SK-N-MC (cell line): Measurements from ENCODE around the gene ZMIZ1.

Experiments used
- DNase-seq: peaks from one replicate; pipeline ENCODE4 v3.0.0-alpha.2; 2011; ENCODE audit warnings: low read depth, low spot score
- H3K27ac ChIP-seq: fragments of 200-600 bp; sonication (generic); 2 replicates; pipeline ENCODE4 v1.5.1; 2016; ENCODE audit warnings: mixed run types
- H3K36me3 ChIP-seq: fragments of 200-600 bp; sonication (generic); 2 replicates; pipeline ENCODE4 v1.6.1; 2017; ENCODE audit warnings: antibody characterized with exemption, low read length, mixed read lengths; ENCODE audit not compliant: insufficient read depth
- H3K4me3 ChIP-seq: fragments of 200-600 bp; sonication (generic); 2 replicates; pipeline ENCODE4 v1.5.1; 2016
- H3K9ac ChIP-seq: fragments of 200-600 bp; sonication (generic); 2 replicates; pipeline ENCODE4 v1.8.0; 2017; ENCODE audit warnings: mixed run types, mixed read lengths; ENCODE audit not compliant: insufficient read length
- H3K9me3 ChIP-seq: fragments of 200-600 bp; sonication (generic); 2 replicates; pipeline ENCODE4 v1.6.1; 2017; ENCODE audit warnings: low read depth, mild to moderate bottlenecking, antibody characterized with exemption, low read length, moderate library complexity, mixed read lengths
- EZH2 ChIP-seq: fragments of 200-600 bp; sonication (generic); IDR thresholded peaks from one replicate; pipeline ENCODE4 v1.6.1; 2017; ENCODE audit warnings: antibody characterized with exemption
- FOXP2 ChIP-seq: optimal IDR thresholded peaks from 2 replicates; pipeline ENCODE3; 2011; ENCODE audit warnings: mild to moderate bottlenecking, moderate library complexity; ENCODE audit not compliant: insufficient read depth; ENCODE audit errors: extremely low read length, control extremely low read depth
- POLR2AphosphoS5 ChIP-seq: IDR thresholded peaks from 2 replicates; pipeline ENCODE4 v1.6.1; 2012; ENCODE audit warnings: mild to moderate bottlenecking, low read depth, low read length, borderline replicate concordance

Gene ZMIZ1

DNA sequence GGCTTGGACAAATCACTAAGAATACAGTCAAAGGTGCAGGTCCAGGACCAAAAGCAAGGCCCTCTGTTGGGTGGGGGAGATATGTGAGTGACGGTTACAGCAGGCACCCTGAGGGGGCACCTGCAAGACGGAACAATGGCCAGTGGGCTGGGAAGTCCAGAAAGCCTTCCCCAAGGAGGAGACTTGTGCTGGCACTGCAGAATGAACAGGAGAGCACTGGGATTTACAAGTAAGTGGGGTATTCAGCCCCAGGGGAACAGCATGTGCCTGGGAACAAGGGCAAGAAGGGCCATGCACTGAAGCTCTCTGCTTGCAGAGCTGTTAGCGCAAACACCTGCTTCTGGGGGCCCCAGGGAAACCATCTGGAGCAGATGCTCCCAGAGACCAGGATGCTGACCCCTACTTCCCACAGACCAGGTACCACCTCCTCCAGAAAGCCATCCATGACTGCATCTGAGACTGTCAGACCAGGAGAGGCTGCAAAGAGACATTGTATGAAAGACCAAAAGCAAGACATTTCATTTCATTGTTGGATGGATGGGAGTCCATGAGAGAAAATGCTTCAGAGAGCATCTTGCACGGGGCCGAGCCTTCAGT lies 24.6 kb upstream of the ZMIZ1 start:
- H3K27ac ChIP-seq: no peak overlapping the region
- H3K4me3 ChIP-seq: no peak overlapping the region
- no peak for TF ChIP-seq EZH2
- TF ChIP-seq FOXP2: no peak
- TF ChIP-seq POLR2AphosphoS5: no peak
- no peaks in the 10 kb centered on the region for H3K36me3 ChIP-seq
- DNase-seq: no peak
- no peaks in the 10 kb centered on the region for H3K9me3 ChIP-seq
- no peak overlapping the region for H3K9ac ChIP-seq

DNA sequence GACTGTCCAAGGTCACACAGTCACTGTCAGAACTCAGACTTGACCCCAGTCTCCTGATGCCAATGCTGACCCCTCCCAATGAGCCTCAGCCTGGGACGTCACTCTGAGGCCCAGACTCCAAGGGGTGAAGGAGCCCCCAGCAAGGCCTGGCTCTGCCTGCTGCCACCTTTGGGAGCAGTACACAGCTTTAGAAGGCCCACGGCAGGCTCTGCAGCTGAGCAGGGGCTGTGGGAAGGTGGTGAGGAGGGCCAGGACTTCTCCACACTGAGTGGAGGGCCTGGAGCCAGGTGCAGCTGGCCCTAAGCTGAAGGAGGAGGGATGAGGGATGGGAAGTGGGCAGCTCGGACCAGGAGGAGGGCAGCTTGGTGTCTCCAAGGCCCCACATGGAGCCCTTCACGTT lies 23.9 kb upstream of the ZMIZ1 start:
- no peak overlapping the region for H3K27ac ChIP-seq
- no peak overlapping the region for H3K9ac ChIP-seq
- no peaks in the 10 kb centered on the region for H3K9me3 ChIP-seq
- no peak for DNase-seq
- H3K4me3 ChIP-seq: no peak overlapping the region
- no peak for TF ChIP-seq FOXP2
- no peak for TF ChIP-seq EZH2
- no peak for TF ChIP-seq POLR2AphosphoS5
- H3K36me3 ChIP-seq: no peaks in the 10 kb centered on the region

DNA sequence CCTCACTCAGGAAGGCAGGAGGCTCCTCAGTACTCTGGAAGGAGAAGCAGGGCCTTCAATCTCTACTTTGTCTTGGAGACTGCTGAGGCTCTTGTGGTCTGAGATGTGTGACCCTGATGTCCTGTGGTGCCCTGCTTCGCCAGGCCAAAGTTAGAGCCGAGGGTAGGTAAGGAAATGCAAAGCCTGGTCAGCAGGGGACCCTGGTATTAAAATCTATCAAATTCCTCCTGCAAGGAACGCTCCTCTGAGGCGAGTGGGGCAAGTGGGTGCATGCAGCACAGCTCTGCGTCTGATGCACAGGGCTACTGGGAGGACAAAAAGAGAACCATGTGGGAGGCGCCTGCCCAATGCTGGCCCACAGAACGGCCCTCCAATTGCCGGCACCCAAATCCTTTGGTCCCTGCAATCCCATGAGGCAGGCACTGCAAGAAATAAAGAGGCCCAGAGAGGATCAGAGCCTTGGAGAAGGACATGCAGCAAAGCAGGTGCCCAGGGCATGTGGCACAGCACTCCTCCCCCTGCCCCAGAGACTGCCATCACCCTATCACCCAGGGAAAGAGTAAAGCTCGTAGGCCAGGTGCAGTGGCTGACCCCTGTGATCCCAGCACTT lies 23.1 kb upstream of the ZMIZ1 start:
- no peak for DNase-seq
- H3K4me3 ChIP-seq: no peak overlapping the region
- no peak for TF ChIP-seq FOXP2
- no peak for TF ChIP-seq EZH2
- TF ChIP-seq POLR2AphosphoS5: no peak

DNA sequence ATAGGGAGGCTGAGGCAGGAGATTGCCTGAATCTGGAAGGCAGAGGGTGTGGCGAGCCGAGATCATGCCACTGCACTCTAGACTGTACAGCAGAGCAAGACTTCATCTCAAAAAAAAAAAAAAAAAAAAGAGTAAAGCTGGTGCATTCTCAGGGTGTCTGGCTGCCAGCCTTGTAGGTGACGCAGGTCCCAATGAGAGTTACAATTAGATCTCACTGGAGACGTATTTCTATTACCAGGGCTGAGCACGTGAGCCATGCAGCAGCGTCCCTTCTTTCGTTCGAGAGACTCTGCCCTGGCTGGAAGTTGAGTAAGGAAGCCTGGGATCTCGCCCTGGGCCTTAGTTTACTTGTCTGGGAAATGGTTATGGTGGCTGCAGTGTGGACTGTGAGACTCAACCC lies 22.4 kb upstream of the ZMIZ1 start:
- TF ChIP-seq EZH2: no peak
- no peak for TF ChIP-seq POLR2AphosphoS5
- no peak for TF ChIP-seq FOXP2
- no peaks in the 10 kb centered on the region for H3K9me3 ChIP-seq
- no peak overlapping the region for H3K4me3 ChIP-seq
- no peak overlapping the region for H3K9ac ChIP-seq
- DNase-seq: no peak
- H3K36me3 ChIP-seq: no peaks in the 10 kb centered on the region
- no peak overlapping the region for H3K27ac ChIP-seq

More for the DNA sequence above, 23.1 kb upstream of the ZMIZ1 start:
- Histone ChIP-seq H3K9me3 (no peaks in the 10 kb centered on the region), H3K9ac (no peak overlapping the region), H3K36me3 (no peaks in the 10 kb centered on the region), H3K27ac (no peak overlapping the region)

DNA sequence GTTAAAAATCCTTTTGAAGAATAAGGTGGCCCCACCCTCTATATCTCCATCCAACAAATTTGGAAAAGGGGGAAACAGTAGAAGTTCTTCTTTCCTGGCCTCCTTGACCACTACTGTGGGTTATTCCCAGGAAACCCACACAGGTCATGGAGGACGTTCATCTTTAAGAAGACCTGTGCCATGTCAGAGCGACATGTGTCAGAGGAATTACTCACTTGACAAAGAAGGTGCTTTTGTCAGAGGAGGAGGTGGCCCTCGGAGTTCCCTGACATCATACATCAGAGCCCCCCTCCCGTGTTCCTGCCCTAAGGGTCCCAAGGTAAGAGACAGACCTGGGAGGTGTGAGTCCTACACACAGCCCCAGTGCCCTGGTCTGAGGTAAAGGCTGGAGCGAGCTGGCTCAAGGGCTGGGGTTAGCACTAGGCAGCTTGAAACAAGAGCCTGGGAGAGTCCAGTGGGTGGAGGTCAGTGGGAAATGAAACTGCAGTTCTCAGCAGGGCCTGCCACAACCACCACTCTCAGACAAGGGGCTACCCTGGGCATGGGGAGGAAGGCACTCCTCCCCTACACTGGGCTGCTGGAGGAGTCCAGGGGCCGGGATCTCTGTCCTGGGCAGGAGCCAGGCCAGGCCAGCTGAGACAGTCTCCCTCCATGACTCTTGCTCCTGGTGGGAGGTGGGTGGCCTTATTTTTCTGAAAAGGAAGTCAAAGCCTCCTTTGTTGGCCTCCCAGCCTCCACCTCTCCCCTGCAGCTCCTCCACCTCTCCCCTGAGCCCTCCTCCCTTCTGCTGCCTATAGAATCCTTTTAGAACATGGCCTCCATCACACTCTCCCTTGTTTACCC lies 21.8 kb upstream of the ZMIZ1 start:
- H3K27ac ChIP-seq: no peak overlapping the region
- TF ChIP-seq FOXP2 (no peak), POLR2AphosphoS5 (no peak), EZH2 (no peak)
- H3K36me3 ChIP-seq: no peaks in the 10 kb centered on the region
- no peak overlapping the region for H3K4me3 ChIP-seq
- H3K9me3 ChIP-seq: no peaks in the 10 kb centered on the region
- DNase-seq: no peak
- H3K9ac ChIP-seq: no peak overlapping the region

DNA sequence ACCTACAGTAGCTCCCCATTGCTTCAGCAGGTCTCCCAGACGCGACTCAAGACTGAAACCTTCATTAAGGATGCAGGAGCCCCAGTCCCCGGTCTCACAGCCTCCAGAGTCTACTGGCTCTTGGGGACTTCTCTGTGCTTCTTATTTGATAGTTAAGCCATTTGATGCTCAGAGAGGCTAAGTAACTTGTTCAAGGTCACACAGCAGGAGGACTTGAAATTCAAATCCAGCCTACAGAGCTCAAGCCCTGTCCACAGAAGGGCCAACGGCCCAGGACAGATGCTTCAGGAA lies 21.2 kb upstream of the ZMIZ1 start:
- Histone ChIP-seq H3K4me3 (no peak overlapping the region), H3K9ac (no peak overlapping the region), H3K27ac (no peak overlapping the region), H3K9me3 (no peaks in the 10 kb centered on the region), H3K36me3 (no peaks in the 10 kb centered on the region)
- TF ChIP-seq EZH2 (no peak), FOXP2 (no peak), POLR2AphosphoS5 (no peak)
- no peak for DNase-seq

DNA sequence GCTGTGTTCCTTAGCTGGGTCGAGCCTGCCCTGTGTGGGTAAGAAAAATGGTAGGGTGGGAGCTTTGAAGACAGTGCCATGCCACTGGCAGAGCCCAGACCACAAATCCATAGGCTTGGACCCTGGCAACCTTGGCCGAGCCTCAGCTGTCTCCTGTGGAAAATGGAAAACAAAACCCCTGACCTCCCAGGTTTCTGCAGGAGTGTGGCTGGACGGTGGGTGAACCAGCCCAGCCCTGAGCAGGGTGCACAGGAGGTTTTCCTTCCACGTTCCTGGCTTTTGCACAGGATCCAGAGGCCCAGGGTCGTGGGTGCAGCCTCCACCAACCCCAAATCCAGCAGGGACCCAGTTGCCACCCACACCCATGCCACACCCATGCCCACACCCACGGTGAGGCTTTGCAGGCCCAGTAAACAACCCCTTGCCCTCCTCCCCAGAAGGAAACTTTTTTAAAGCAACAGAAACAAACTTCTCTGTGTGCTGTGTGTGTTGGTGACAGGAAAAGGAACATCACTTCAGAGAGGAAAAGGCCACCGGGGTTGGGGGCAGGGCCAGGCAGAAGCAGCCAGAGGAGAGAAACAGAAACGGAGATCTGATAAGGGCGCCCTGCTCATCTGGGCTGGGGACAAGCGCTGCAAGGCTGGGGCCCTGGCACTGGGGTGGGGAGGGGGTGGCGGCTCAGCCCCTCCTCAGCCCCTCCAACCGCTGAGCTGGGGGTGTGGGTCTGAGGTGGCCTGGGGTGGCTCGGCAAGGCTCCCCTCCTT lies 20.7 kb upstream of the ZMIZ1 start:
- no peaks in the 10 kb centered on the region for H3K9me3 ChIP-seq
- no peak for DNase-seq
- H3K36me3 ChIP-seq: no peaks in the 10 kb centered on the region
- no peak for TF ChIP-seq POLR2AphosphoS5
- no peak for TF ChIP-seq FOXP2
- TF ChIP-seq EZH2: no peak
- H3K27ac ChIP-seq: no peak overlapping the region
- no peak overlapping the region for H3K9ac ChIP-seq
- H3K4me3 ChIP-seq: no peak overlapping the region

DNA sequence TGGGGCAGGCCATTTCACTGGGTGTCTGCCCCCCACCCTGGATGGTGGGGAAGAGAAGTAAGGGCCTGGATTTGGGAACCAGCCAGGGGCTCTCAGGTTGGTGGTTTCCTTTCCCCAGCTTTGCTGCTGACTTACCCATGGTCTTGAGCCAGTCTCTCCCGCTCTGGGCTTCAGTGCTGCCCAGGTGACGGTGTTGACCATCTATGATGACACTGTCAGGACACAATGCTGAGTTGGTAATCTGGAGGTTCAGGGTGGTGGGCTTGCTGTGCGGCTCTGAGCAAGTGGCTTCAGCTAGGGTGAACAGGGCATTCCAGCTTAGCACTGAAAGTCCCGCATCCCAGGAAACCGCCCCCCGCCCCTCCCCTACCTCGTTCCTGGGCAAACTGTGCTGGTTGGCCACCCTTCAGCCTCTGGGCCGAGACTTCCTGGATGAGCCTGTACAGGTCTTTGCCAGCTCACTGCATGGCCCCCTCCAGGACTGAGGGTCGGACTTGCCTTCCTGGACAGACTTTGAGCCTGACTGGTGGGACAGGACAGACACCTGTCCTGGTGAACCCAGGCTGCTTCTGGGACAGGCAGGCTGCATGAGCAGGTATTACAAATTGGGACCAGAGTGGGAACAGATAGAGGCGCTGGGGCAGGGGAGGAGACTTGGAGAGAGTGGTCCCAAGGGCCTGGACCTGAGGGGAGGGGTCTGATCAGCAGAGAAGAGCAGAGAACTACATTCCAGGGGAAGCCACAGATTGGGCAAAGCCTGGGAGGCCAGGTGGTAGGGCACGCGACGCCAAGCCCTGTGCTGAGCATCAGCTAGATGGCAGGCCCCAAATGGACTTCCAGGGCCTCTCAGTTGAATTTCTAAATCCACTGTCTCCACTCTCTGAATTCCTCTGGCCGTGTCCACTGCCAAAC lies 19.9 kb upstream of the ZMIZ1 start:
- H3K36me3 ChIP-seq: no peaks in the 10 kb centered on the region
- TF ChIP-seq POLR2AphosphoS5: no peak
- TF ChIP-seq FOXP2: no peak
- TF ChIP-seq EZH2: no peak
- DNase-seq: no peak
- H3K9me3 ChIP-seq: no peaks in the 10 kb centered on the region
- no peak overlapping the region for H3K27ac ChIP-seq
- H3K9ac ChIP-seq: no peak overlapping the region
- no peak overlapping the region for H3K4me3 ChIP-seq
